NCI-H526 (cell line): ENCODE data around the gene SLC9C2.

Experiments used
- DNase-seq, 2 experiments: peaks; one replicate each; lab custom pipeline; 2025; lab: John Stamatoyannopoulos, UW

The SLC9C2 gene

DNA sequence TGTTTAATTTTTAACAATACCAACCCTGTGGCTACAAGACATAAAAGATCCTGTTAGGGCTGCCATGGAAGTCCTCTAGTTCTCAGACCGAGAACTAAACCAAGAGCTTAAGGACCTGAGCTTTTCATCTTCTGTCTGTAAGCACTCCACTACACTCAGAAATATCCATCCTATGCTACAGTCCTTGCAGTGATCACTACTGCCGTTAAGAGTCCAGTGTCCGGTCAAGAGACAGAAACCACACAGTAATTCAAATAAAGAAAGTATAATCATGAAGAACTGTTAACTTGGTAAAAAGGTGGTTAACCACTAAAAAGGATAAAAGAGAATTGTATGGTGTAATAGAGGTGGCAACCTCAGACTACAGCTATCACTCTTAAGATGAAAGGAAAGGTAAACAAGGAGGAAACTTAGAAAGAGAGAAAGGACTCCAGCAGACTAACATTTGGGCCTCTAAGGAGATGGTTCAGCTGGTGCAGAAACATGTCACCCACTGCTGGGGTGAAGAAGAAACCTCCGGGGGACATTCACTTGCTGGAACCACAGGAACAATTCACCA is 147.8 kb downstream of the SLC9C2 start:
- no peak for DNase-seq

DNA sequence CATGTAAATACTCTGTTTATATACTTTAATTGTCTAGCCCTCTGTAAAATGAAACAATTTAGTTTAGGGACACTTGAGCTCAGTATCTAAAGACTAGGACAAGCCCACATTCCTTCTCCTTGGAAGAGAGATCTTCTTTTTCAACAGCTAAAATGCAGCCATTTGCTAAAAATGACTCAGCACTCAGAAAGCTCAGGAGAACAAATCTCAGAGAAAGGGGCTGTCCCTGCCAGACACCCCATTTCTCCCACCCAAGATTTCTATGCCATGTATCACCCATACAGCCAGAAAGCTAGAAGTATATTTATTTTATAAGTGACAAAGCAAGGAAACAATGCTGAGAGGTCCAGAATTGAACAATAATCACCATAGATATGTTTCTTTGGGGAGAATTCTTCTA is 148.9 kb downstream of the SLC9C2 start:
- DNase-seq: no peak

DNA sequence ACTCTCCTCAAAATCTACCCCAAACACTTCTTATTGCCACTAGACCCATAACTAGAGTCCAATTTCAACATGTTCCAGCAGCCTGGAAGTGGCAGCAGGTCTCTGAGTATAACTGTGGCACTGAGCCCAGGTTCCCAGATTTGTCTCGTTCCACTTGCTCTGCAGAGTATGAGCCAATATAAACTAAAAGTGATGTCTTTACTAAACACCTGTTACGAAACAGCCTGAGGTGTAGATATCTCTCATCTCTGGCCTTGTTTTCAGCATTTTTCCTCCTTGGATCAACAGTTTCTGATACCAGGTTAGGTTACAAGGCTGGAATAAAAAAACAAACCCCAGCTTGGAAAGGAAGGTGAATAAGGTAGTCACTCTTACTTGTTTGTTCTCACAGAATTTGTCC is 150.9 kb downstream of the SLC9C2 start:
- DNase-seq: no peak
